HG03575 (cell line): ENCODE results near the gene NPAS1.

ENCODE experiments used
- ATAC-seq: cut with Tn5 transposase; IDR thresholded peaks from one replicate; pipeline ENCODE4 v1.9.1; 2021; ENCODE audit not compliant: unreplicated experiment, insufficient number of reproducible peaks, low FRiP score; ENCODE audit errors: extremely low read depth

NPAS1 gene

DNA sequence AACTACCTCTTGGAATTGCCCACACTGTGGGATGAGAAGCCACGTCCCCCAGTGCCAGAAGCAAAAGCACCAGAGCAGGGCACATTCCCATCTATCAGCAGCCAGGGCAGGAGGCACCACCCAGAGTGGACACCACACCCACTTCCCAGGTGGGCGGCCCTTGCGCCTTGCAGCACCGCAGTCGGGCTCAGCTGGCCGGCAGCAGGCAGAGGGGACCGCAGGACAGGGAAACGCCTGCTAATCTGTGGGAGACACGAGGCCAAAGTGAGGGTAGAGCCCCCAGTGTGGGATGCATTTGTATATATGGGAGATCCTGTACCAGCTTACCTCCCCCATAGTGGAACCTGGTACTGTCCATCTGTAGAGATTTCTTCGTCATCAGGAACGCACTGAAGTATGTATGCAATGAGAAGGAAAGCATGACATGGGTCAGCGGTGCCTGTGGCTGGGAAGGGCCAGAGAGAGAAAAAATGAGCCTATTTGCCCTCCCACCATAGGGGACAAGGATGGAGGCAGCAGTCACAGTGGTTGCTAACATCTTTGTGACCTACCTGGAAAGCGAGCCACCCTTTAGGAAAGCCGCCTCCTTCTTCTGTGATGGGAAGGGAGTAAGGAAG is 30.9 kb upstream of the NPAS1 start:
- no peak for ATAC-seq

DNA sequence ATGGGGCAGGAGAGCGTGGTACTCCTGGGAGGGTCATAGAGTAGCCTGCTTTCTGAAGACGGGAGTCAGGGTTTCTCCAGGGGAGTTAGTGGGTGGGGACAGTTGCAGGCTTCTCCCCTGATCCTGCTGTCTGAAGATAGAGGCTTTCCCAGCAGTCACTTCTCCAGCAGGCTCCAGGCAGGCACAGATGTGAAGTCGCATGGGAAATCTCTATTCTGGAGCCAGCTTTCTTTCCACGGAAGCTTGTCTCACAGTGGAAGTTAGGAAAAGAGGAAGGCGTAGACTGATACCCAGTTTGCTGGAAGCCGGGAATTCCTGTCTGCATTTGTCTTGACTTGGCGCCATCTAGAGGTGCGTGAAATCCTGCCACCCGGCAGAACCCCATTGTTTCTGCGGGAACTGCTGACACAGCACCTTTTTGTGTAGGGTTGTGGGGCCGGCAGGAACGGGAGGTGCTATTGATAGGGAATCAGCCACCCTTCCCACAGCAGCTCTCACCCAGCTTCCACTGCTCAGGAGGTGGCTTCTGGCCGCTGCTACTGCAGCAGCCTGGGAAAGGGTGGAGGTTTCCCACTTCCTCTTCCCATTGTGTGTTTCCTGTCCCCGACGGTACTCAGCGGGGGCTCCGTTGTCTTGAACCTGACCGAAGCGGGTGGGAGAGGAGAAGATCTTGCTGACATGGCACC is 28.5 kb upstream of the NPAS1 start:
- ATAC-seq, result no peak

DNA sequence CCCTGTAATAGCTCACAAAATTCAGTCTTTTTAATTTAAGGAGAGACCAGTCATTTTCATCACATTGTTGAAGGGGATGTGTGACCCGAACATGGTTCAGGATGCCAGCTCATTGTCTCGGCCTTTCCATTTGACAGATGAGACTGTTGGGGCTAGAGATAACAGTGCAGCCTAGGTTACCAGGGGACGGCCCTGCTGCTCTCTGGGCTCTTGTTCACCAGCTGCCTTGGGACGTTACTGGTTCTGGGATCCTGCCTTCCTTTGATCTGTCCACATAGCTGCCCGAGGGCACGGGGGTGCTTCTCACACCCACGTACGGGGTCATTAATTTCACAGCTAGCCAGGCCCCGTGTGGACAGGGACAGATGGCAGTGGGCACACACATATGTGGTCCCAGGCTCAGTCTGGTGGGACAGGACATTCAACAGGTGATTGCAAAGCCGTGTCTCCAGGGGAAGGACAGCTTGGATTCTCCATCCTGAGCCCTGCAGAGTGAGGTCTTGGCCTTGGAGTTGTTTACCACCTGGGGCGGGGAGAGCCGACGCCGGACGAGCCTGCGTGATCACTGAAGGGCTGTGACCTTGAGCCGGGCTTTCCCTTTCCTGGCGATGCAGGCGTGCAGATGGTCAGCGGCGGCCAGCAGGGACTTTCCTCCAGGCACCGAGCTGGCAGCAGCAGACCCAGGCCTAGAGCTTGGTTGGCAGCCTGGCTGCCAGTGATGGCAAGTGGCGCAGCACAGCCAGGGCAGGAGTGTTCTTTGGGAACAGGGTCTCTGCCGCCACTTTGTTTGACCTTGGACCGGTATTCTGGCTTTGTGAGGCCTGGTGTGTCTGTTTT is 26.7 kb upstream of the NPAS1 start:
- ATAC-seq, result no peak

DNA sequence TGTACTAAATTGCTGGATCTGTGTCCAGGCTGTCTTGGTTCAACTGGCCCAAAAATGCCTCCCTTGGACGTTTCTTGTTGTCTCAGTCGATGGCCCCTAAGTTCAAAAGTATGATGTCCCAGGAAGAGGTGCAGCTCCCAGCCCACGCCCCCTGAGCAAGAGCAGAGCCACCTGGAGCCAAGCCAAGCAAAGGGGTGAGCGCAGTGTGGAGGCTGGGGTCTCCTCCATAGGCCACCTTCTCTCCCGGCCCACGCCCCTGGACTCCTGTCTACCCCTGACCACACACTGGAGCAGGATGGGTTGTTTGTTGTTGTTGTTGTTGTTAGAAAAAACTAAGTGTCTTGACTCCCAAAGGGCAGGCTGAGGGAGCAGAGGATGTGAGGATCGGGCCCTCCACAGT is 26.0 kb upstream of the NPAS1 start:
- ATAC-seq, result no peak

DNA sequence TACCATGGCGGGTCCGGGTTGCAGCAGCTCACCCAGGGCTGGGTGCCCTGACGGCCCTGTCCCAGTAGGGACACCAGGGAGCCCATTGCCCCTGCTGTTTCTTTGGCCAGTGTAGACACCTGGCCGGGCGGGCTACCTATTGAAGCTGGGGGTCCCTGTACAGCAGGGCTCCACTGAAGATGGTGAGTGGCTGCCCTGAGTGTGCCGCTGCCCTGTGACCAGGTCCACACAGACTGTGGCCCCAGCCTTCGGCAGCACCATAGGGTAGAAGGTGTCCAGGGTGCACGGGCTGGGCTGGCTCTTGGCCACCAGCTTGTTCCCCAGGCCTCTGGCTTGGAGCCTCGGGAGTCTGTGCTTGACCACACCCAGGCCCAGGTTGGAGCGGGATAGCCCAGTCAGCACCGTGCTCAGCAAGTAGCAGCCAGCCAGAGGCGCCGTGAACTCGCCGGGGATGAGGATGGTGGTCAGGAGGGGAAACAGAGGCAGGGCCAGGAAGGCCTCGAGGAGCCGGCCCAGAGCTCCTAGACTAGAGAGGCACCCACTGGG is 25.4 kb upstream of the NPAS1 start:
- no peak for ATAC-seq

DNA sequence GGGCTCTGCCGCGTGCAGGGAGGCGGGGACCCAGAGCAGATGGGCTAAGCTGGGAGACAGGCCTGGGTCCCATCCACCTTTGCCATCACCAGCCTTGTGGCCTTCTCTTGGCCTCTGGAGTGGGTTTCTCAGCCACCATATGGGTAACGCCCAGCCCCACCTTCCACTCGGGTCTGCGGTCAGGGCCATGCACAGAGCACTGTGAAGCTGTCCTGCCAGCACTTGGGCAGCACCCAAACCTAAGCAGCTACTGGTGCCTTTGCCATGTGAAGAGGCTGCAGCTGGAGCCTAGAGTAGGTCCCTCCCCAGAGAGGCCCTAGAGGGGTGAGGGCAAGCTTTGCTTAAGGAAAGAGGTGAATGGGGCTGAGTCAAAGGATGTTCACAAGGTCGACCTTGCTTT is 24.1 kb upstream of the NPAS1 start:
- ATAC-seq, result no peak

DNA sequence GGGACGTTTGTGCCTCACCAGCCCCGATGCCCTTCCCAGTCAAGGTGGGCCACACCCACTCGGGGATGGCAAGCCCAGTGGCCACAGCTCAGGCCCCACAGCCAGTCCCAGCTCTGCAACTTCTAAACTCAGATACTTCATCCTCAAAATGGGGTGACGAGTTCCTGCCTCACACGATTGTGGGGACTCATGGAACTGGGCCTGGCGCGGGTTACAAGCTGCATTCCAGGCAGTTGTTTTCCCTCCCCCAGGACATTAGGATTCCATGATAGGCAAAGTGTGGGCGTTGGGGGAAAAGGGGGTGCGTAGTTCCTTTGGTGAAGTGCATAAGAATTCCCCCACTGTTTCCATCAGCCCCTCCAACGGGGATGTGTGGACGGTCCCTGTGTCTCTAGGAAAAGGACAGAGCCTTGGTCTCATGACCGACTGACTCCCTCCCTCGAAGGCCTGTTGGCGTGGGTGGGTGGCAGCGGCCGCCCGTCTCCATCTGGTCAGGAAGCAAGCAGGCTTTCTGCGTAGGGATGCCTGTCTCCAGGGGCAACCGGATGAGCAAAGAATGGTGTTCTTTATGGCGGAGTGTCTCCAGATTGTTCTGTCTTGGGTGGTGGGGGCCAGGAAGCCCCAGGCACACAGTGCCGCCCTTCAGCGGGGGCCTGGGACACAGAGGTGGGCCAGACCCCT is 21.1 kb upstream of the NPAS1 start:
- ATAC-seq, result no peak

DNA sequence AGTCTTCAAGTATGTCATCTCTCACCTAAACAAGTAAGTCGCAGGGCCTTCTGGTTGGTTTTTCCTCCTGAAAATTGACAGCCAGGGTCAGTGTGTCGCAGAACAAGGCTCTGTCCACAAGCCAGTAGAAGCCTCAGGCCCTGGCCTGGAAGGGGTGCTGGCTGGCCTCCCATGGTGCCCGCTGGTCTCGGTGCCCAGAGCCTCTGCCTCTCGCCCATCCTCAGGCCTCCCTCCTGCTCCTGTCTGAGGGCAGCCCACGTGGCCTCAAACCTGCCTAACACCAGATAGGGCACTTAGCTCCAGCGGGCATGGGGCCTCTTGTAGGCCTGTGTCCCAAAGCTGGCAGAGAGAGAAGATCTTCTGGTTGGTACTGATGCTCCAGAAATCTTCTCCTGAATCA is 20.3 kb upstream of the NPAS1 start:
- ATAC-seq, result no peak

DNA sequence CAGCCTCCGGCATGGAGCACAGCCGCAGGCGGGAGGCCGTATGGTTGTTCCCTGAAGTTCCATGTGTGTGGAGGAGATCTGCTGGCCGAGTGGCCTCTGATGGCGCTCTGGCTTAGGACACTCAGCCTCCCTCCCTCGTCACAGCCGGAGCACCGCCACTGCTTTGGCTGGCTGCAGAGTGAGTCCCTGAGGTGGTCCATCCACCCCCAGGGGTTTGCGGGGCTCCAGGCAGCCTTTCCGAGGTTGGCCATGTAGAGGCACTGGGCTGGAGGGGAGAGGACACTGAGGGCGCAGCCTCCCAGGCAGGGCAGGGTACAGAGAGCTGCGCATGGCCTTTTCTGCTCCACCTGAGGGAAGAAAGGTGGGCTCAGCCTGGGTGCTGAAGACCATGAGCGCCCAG is 19.8 kb upstream of the NPAS1 start:
- ATAC-seq, result no peak

DNA sequence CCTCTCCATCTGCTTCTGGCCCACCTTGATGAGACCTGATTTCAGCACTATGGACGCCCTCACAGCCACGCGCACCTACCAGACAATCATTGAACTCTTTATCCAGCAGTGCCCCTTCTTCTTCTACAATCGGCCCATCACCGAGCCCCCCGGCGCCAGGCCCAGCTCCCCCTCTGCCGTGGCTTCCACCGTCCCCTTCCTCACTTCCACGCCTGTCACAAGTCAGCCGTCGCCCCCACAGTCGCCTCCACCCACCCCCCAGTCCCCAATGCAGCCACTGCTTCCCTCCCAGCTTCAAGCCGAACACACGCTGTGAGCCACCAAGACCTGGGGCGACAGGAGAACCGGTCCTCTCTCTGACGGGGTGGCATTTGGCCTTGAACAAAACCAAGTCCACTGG is 19.3 kb upstream of the NPAS1 start:
- ATAC-seq, result no peak

DNA sequence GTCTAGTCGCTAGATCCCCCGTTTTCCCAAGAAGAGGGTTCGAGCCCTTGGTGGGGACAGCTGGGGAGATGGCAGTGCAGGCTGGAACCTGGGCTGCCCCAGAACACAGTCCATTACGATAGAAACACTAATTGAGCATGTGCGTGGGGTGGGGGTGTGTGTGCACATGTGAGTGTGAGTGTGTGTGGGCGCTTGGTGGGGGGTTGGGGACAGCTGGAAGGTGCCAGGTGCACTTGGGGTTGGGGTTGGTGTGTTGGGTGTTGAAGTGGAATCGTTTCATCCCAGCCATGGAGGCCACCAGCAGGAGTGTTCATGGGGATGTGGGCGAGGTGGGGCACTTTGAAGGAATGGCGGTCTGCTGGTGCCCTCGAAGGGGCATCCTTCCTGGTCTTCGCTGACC is 18.1 kb upstream of the NPAS1 start:
- no peak for ATAC-seq

DNA sequence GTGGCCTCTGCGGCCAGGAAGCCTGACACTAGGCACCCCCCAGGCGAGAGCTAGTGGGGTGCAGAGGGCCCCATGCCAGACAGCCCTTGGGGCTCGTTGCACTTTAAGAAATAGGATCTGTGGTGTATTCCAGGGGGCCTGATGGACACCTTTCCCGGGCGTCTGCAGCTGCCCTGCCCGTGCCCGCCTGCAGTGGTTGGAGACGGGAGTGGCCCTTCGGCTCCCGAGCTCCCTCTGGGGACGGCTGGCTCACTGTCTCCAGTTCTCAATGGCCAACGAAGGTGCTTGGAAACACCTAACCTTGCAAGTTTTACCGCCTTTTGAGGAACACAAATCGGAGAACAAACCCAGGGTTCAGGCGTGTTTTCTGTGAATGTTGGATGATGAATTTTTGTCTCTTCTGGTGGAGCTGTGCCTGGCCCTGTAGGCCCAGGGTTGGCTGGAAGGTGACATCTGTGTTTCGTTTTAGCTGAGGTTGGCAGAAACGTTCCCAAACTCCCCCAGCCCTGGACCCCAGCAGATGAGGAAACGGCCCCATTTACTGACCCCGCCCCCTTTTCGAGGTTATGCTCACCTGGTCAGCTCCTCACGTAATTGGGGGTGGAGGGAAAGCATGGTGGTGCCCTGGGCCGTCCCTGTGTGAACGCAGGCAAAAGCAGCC is 17.4 kb upstream of the NPAS1 start:
- no peak for ATAC-seq

DNA sequence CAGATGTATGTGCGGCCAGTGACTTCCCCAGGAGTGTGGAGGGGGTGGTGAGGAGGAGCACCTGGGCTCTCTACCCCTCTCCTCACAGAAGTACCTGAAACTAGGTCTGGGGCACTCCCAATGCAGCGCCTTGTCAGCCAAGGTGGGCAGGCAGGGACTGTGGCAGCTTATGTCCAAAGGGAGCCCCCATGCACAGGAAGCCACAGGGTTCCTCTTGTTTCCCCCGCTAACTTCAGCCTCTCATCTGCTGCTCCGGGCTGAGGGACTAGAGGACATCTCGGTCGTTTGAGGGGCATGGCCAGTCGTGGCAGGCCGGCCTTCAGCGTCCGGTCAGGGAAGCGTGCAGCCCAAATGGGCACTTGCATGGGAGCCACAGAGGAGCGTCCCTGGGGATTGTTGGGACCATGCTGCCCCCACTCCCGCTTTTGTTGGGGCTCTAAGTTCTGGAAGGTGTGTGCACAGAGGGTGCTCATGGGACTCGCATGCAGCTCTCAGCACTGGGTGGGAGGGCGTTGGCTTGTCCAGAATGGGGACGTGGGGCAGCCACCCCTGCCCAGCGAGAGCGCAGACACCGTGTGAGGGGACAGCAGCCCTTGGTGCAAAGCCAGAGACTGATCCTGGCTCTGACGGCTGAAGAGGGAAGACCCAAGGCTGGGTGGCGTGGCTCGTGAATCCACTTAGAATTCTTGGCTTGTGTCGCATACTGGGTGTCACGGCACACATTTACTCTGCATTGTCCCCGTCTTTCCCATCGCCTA is 16.6 kb upstream of the NPAS1 start:
- no peak for ATAC-seq

DNA sequence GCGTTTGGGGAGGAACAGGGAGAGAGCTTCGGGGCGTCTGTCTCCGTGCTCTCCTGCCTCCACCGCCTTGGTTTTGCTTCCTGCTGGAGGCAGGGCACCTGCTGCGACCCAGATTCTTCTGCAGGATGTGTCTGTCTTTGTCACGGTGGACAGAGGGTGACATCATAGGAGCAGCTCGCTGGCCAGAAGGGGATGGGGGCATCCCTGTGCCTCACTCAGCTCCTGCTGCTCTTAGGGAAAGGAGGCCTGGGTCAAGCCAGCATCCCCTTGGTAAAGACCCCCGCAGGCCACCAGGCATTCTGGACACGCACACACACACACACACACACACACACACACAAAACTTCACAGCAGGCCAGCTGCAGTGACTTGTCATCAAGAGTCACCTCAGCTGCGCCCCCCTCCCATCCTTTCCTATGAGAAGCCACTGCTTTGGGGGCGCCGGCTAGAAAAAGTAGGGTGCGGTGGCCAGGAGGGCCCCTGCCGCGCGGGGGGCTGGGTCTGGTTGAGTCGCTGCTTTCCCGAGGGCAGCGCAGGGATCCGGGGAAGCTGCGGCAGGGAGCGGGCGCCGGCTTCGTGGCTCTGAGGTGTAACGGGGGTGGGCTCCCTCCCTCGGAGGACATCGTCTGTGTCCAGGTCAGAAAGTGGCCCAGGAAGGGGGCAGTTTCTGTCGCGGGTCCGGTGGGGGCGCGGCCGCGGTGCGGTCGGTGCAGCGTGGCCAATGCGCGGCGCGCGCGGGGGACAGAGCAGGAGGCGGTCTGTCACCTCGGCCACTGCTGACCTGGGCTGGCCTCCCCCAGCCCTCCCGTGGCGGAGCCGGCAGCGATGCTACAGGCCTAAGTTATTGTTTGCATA is 15.8 kb upstream of the NPAS1 start:
- no peak for ATAC-seq

DNA sequence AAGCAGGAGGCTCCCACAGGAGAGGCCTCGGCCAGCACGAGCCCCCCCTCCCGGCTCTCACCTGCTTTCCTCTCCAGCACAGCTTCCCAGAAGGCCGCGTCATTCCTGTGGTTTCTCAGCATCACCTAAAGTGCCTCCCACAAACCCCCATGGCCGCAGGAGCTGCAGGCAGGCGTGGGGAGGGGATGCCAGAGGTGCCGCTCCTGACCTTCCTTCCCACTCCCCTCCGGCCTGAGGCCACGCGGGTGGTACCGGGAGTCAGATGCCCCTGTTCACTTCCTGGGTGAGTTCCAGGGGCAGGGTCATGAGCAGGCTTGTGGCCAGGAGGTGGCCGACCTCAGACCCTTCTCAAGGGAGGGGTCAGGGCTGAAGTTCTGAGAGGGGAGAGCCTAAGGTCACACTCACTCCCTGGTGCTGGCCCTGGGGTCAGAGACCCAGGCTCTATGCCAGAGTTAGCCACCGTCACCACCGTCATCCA is 14.4 kb upstream of the NPAS1 start:
- ATAC-seq, result no peak

DNA sequence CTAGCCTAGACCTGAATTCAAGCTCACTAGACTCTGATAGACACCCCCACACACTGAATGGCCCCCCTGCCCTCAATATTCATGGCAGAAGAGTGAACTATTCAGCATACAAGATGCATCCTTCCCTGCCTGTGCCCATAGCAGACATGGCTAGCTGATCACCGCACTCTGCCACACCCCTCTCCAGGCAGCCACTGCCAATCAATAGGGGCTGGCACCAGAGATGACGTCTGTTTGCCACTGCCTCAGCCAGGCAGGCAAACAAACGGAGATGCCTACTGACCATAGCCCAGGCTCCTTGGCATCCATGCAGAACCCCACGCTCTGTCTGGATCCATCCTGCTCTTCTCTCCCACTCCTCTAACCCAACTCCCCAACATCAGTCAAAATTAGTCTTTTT is 13.8 kb upstream of the NPAS1 start:
- no peak for ATAC-seq

DNA sequence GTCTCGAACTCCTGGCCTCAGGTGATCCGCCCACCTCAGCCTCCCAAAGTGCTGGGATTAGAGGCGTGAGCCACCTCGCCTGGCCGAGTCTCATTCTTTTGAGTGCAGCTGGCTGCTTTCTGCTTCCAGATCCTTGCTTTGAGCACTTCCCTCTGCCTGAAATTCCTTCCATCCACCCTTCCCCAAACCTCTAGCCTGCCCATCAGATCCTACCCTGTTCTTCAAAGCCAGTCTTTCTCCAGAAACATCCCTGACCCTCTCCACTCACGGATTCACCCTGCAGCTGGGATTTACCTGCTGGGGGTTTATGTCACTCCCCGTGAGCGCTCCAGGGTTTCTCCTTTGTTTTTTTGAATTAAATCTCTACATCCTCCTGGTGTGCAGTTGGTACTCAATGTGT is 13.1 kb upstream of the NPAS1 start:
- ATAC-seq, result no peak
